H1 (cell line): Measurements from ENCODE around the gene SMC6.

Experiments used
- CTCF ChIP-seq, 3 experiments: IDR thresholded peaks; 1 replicate in 2 of 3; 2 replicates in 1 of 3; pipeline versions ENCODE4 v1.5.1 to v1.6.1; 2011; ENCODE audit warnings: low read length in 3 of 3, mild to moderate bottlenecking in 3 of 3, inconsistent platforms in 2 of 3, low read depth in 1 of 3, moderate library complexity in 1 of 3; ENCODE audit not compliant: insufficient read depth in 1 of 3; ENCODE audit errors: control extremely low read depth in 1 of 3
- TAF1 ChIP-seq: IDR thresholded peaks from 2 replicates; pipeline ENCODE4 v1.6.1; 2011; ENCODE audit warnings: mild to moderate bottlenecking, low read depth, low read length

GRCh38 chr2:17788773-17789172, 35.2 kb upstream of the SMC6 start:
- no peak for TF ChIP-seq CTCF (IDR thresholded peaks at IDR 0.05; ENCODE audit: control extremely low read depth in 1 of 3, insufficient read depth in 1 of 3, low read depth in 1 of 3, low read length in 3 of 3)
- TF ChIP-seq TAF1 = no peak
